Vagina (tissue), 2 donors: ENCODE data around the gene ST6GALNAC5. TPM values are rescaled to one million over a fixed set of nuclear protein-coding genes. Genes with fewer than 3 reads are reported as not detected.

Experiments used
- DNase-seq, 2 donors: peaks; one replicate each; pipeline ENCODE4 v3.0.0-alpha.2; 2017; ENCODE audit errors: extremely low spot score in 2 of 2
- H3K27ac ChIP-seq: fragments of 200-600 bp; sonication (generic); one replicate; pipeline ENCODE4 v1.5.1; 2019
- H3K27me3 ChIP-seq: fragments of 200-600 bp; sonication (generic); one replicate; pipeline ENCODE4 v1.5.1; 2019
- H3K36me3 ChIP-seq, 2 donors: fragments of 200-600 bp; sonication (generic); one replicate each; pipeline ENCODE4 v1.5.1; 2017 to 2019
- H3K4me1 ChIP-seq: fragments of 200-600 bp; sonication (generic); one replicate; pipeline ENCODE4 v1.5.1; 2019
- H3K4me3 ChIP-seq, 2 donors: fragments of 200-600 bp; sonication (generic); 1 replicate in 1 of 2; 2 replicates in 1 of 2; pipeline ENCODE4 v1.5.1; 2016 to 2019
- H3K9me3 ChIP-seq: fragments of 200-600 bp; sonication (generic); one replicate; pipeline ENCODE4 v1.5.1; 2019
- CTCF ChIP-seq, 3 experiments: fragments of 450-650 bp in 2 of 3; fragments of 200-600 bp in 1 of 3; sonication (generic) in 1 of 3; IDR thresholded peaks; one replicate each; pipeline ENCODE4 v1.5.1; 2017 to 2019; ENCODE audit warnings: antibody characterized with exemption in 3 of 3, mild to moderate bottlenecking in 2 of 3, moderate library complexity in 2 of 3
- POLR2A ChIP-seq, 2 donors: fragments of 450-650 bp; IDR thresholded peaks; one replicate each; pipeline ENCODE4 v1.6.1; 2017; ENCODE audit warnings: antibody characterized with exemption in 2 of 2, mild to moderate bottlenecking in 2 of 2, moderate library complexity in 2 of 2
- POLR2AphosphoS5 ChIP-seq, 2 donors: sonication (generic); formaldehyde crosslinking; IDR thresholded peaks; one replicate each; pipeline ENCODE4 v1.9.0; 2017; ENCODE audit warnings: antibody characterized with exemption in 2 of 2, mild to moderate bottlenecking in 2 of 2, low read depth in 1 of 2; ENCODE audit not compliant: insufficient read depth in 1 of 2
- intact Hi-C: fragments of 100-400 bp; cut with DNase I; formaldehyde crosslinking; loops from one replicate; pipeline ENCODE4 v1.15.1; 2023
- total RNA-seq: library from RNA; depleted of rRNA; stranded (reverse); fragments of >200 nt; gene quantifications from one replicate; pipeline ENCODE4 v1.2.3, GENCODE V29; 2016

Gene ST6GALNAC5
- total RNA-seq, 1 donor from 2014 or later = 9.6 TPM

DNA sequence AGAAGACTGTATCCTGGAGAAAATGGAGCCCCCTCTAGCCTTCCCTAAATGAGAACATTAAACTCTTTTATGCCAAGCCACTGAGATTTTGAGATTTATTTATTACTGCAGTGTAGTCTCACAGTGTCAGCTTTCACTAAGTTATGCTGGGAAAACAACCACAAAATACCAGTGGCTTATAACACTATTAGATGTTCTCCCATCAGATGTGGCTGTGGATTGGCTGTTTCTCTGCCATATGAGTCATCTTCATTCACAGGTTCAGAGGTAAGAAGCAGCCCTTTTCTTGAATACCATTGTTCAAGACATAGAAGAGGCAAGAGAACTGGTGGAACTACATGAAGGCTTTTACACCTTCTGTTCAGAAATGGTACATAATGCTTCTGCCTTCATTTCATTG is 32.1 kb upstream of the ST6GALNAC5 start:
- Histone ChIP-seq H3K4me1 (no peaks in the 10 kb centered on the region), H3K27me3 (no peaks in the 10 kb centered on the region), H3K4me3 (no peak overlapping the region), H3K9me3 (no peaks in the 10 kb centered on the region), H3K27ac (no peak overlapping the region), H3K36me3 (no peaks in the 10 kb centered on the region)
- intact Hi-C loops = no loop called here
- TF ChIP-seq POLR2A (IDR thresholded peaks at IDR 0.05) (no peak), CTCF (IDR thresholded peaks at IDR 0.05) (no peak), POLR2AphosphoS5 (IDR thresholded peaks at IDR 0.05; ENCODE audit: insufficient read depth in 1 of 2, low read depth in 1 of 2) (no peak)
- no peak for DNase-seq

DNA sequence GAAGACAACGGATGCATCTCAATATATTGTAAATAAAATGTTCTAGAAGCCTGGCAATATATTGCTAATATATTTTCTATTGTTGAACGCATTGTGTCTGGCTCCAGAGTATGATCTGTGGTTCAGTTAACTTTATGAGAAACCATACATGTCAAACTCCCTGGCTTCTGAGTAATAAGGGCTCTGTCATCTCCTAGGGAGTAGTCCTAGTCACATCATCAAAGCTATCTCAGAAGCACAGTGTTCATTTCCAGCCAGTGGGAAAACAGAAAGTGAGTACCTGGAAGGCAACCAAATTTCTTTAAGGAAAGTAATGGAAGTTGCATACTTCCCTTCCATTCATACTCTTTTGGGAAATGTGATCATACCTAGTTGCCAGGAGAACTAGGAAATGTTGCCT is 27.0 kb upstream of the ST6GALNAC5 start:
- intact Hi-C loops = no loop called here
- DNase-seq = no peak
- TF ChIP-seq POLR2A (IDR thresholded peaks at IDR 0.05) (no peak), POLR2AphosphoS5 (IDR thresholded peaks at IDR 0.05; ENCODE audit: insufficient read depth in 1 of 2, low read depth in 1 of 2) (no peak), CTCF (IDR thresholded peaks at IDR 0.05) (no peak)
- H3K4me1 ChIP-seq = no peaks in the 10 kb centered on the region
- H3K36me3 ChIP-seq = no peaks in the 10 kb centered on the region
- no peaks in the 10 kb centered on the region for H3K27me3 ChIP-seq
- no peak overlapping the region for H3K4me3 ChIP-seq
- H3K27ac ChIP-seq = no peak overlapping the region
- no peaks in the 10 kb centered on the region for H3K9me3 ChIP-seq

DNA sequence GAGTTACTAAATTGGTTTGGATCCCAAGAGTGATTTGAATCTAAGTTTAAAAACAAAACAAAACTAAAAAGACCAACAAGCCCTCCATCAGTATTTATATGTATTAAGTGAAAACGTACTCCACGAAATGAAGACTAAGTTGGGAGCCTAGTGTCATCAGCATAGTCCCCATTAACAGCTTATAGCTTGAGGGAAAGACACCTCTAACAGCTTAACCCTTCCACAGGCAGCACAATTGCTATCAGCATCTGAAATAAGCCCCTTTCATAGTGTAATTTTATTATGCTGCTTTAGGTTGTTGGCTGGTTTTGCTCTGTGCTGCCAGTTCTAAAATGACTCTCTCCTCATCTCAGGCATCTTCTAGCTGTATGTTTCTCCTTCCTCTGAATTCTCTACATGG is 25.8 kb upstream of the ST6GALNAC5 start:
- H3K4me1 ChIP-seq = no peaks in the 10 kb centered on the region
- no peak for DNase-seq
- H3K27me3 ChIP-seq = no peaks in the 10 kb centered on the region
- H3K4me3 ChIP-seq = no peak overlapping the region
- H3K27ac ChIP-seq = no peak overlapping the region
- no peaks in the 10 kb centered on the region for H3K9me3 ChIP-seq
- intact Hi-C loops = no loop called here
- H3K36me3 ChIP-seq = no peaks in the 10 kb centered on the region
- TF ChIP-seq POLR2A (IDR thresholded peaks at IDR 0.05) = no peak

- DNase-seq = no peak
- intact Hi-C loops = no loop called here
- Histone ChIP-seq H3K4me3 (no peak overlapping the region), H3K27ac (no peak overlapping the region), H3K27me3 (no peaks in the 10 kb centered on the region), H3K9me3 (no peaks in the 10 kb centered on the region), H3K36me3 (no peaks in the 10 kb centered on the region), H3K4me1 (no peaks in the 10 kb centered on the region)
- TF ChIP-seq POLR2A (IDR thresholded peaks at IDR 0.05) (no peak), CTCF (IDR thresholded peaks at IDR 0.05) (no peak), POLR2AphosphoS5 (IDR thresholded peaks at IDR 0.05; ENCODE audit: insufficient read depth in 1 of 2, low read depth in 1 of 2) (no peak)
Measured at GRCh38 chr1:76843821-76844464, 23.3 kb upstream of the ST6GALNAC5 start.

GRCh38 chr1:76854255-76854654 is 13.0 kb upstream of the ST6GALNAC5 start:
- H3K4me1 ChIP-seq = no peaks in the 10 kb centered on the region
- H3K4me3 ChIP-seq = no peak overlapping the region
- intact Hi-C loops = no loop called here
- TF ChIP-seq CTCF (IDR thresholded peaks at IDR 0.05) = no peak
- no peak for TF ChIP-seq POLR2A (IDR thresholded peaks at IDR 0.05)
- no peak for TF ChIP-seq POLR2AphosphoS5 (IDR thresholded peaks at IDR 0.05; ENCODE audit: insufficient read depth in 1 of 2, low read depth in 1 of 2)
- H3K9me3 ChIP-seq = no peaks in the 10 kb centered on the region
- no peak for DNase-seq
- H3K36me3 ChIP-seq = no peaks in the 10 kb centered on the region
- H3K27ac ChIP-seq = no peak overlapping the region
- H3K27me3 ChIP-seq = no peaks in the 10 kb centered on the region
